ENCODE data around the gene SLC6A4. TPM values are rescaled to one million over a fixed set of nuclear protein-coding genes. Genes with fewer than 3 reads are reported as not detected.

The SLC6A4 gene
- 0.01 TPM in 1 of 3 replicates, not detected in the others for polyA plus RNA-seq
- not detected for polyA plus RNA-seq (2011; ENCODE audit: low read depth)
- 0.01 TPM in 1 of 2 replicates, not detected in the other for polyA plus RNA-seq (2011; cell fraction: cytosol; rRNA removed)
- polyA plus RNA-seq (2011; cell fraction: nucleus; rRNA removed) = not detected in 2 replicates
- polyA plus RNA-seq (2012; ENCODE audit: low replicate concordance) = 0.21 TPM in 1 of 2 replicates, not detected in the other
- polyA minus RNA-seq = 0.13 TPM in 1 of 3 replicates, not detected in the others
- polyA minus RNA-seq (2011; cell fraction: cytosol; rRNA and poly(A)+ RNA removed) = not detected
- not detected in 2 replicates for polyA minus RNA-seq (2011; cell fraction: nucleus; rRNA and poly(A)+ RNA removed)

DNA sequence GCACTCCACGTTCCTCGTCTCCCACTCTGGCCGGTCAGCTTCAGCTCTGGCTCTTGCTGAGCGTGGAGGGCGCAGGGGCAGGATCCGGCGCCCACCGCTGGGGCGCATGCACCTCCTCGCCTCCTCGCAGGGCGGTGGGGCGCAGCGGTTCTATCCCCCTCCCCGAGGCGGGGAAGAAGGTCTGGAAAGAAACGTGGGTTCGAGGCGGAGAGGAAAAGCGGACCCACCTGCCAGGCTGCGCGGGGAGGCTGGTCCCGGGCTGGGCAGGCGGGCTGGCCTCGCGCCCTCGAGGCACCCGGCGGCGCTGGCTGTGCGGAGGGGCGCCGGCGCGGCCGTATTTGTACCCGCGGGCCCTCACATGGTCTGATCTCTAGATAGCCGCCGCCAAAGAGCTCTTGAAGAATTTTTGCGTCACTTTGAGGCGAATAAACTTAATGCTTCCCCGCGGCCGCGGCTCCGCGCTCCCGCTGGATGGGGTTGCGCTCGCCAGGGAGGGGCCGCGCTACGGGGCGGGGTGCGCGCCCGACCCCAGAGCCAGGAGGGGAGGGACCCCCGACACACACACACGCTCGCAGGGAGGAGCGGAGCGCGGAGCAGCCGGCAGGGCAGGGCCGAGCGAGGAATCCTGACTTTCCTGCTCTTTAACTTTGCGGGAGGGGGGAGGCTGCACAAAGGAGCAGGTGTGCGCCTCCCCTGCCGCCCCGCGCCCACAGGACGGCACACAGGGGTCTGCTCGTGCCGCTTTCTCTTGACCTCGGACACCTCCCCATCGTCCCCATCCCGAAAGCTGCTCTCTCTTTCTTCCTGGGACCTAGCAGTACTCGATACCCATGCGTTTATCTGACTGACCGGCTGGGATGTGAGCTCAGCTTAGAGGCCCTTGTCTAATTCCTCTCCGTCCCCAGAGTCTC is at the start of gene SLC6A4:
Gene SLC6A4 (minus strand): TSS at position 312 of the 911 bp plus-strand sequence. CDS start 13,739 bp downstream, outside the sequence.
- Histone ChIP-seq H3K9me3 (ENCODE audit: control insufficient read depth, low read depth, low read length) (no peaks in the 10 kb centered on the region), H3K36me3 (ENCODE audit: control insufficient read depth in 2 of 2, extremely low read depth in 1 of 2, insufficient read depth in 2 of 2, low read length in 2 of 2) (no peaks in the 10 kb centered on the region), H3K27ac (ENCODE audit: control insufficient read depth, insufficient read depth, low read length) (no peak within 1 kb of the TSS), H3K79me2 (ENCODE audit: control insufficient read depth, insufficient read depth, low read length) (no peaks in the 10 kb centered on the region), H3K4me2 (ENCODE audit: control insufficient read depth, extremely low read depth, insufficient read depth, low read depth, low read length) (peak within 1 kb of the TSS; percentile 82), H4K20me1 (ENCODE audit: control insufficient read depth, extremely low read depth, insufficient read depth, low read length) (no peaks in the 10 kb centered on the region), H2AFZ (ENCODE audit: control insufficient read depth, low read length) (peak within 1 kb of the TSS; percentile 3), H3K4me3 (ENCODE audit: control insufficient read depth in 2 of 3, extremely low read depth in 1 of 3, insufficient read depth in 2 of 3, low read depth in 1 of 3, low read length in 3 of 3) (peak within 1 kb of the TSS; percentile 36 to 59 (median 51)), H3K9ac (ENCODE audit: control insufficient read depth, extremely low read depth, insufficient read depth, low read length) (no peak within 1 kb of the TSS), H3K27me3 (ENCODE audit: control insufficient read depth, extremely low read depth, insufficient read depth, low read length) (peaks cover 81% of the 10 kb centered on the region), H3K4me1 (ENCODE audit: control insufficient read depth, extremely low read depth, insufficient read depth, low read length) (peaks cover 8% of the 10 kb centered on the region), H3K9me1 (ENCODE audit: control insufficient read depth, extremely low read depth, insufficient read depth, low read length) (no peaks in the 10 kb centered on the region)
- FAIRE-seq (no peak), DNase-seq (ENCODE audit: low read depth, low spot score) (no peak)
- TF ChIP-seq EZH2 (IDR thresholded peaks at IDR 0.05; ENCODE audit: low read length) (peak; percentile 46), CTCF (optimal IDR thresholded peaks at IDR 0.05 in 1 of 3, IDR thresholded peaks at IDR 0.05 in 1 of 3, conservative IDR thresholded peaks at IDR 0.05 in 1 of 3; ENCODE audit: extremely low read depth in 1 of 3, insufficient read depth in 2 of 3, low read length in 3 of 3) (no peak)
- dilution Hi-C loops (cut with MboI; ENCODE audit: extremely low pct_ligation_motif_present, low sequenced_read_pairs) = no loop called here

DNA sequence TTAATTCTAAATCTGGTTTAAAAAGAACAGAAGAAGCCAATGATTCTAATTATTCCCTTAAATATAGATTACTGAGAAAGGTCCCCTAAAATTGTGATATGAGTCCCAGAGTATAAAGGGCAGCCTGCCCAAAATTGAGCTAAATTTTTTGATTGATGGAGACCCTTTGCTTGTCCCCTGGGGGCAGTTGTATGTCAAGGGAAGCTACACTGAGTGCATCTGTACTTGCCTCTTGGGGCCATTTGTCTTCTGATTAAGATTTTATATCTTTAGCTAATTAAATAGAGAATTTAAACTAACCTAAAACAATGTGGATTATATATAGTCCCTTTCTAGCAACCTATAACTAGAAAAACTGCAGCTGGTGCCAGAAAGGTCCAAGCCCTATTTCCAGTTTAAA is 43.7 kb upstream of the SLC6A4 start:
- DNase-seq (ENCODE audit: low read depth, low spot score) = no peak
- Histone ChIP-seq H3K9ac (ENCODE audit: control insufficient read depth, extremely low read depth, insufficient read depth, low read length) (no peak overlapping the region), H3K36me3 (ENCODE audit: control insufficient read depth in 2 of 2, extremely low read depth in 1 of 2, insufficient read depth in 2 of 2, low read length in 2 of 2) (no peaks in the 10 kb centered on the region), H3K4me2 (ENCODE audit: control insufficient read depth, extremely low read depth, insufficient read depth, low read depth, low read length) (no peak overlapping the region), H4K20me1 (ENCODE audit: control insufficient read depth, extremely low read depth, insufficient read depth, low read length) (no peaks in the 10 kb centered on the region), H3K9me3 (ENCODE audit: control insufficient read depth, low read depth, low read length) (no peaks in the 10 kb centered on the region), H2AFZ (ENCODE audit: control insufficient read depth, low read length) (no peak overlapping the region), H3K4me1 (ENCODE audit: control insufficient read depth, extremely low read depth, insufficient read depth, low read length) (no peaks in the 10 kb centered on the region), H3K27me3 (ENCODE audit: control insufficient read depth, extremely low read depth, insufficient read depth, low read length) (peaks cover 22% of the 10 kb centered on the region), H3K9me1 (ENCODE audit: control insufficient read depth, extremely low read depth, insufficient read depth, low read length) (no peaks in the 10 kb centered on the region), H3K79me2 (ENCODE audit: control insufficient read depth, insufficient read depth, low read length) (no peaks in the 10 kb centered on the region), H3K27ac (ENCODE audit: control insufficient read depth, insufficient read depth, low read length) (no peak overlapping the region), H3K4me3 (ENCODE audit: control insufficient read depth in 2 of 3, extremely low read depth in 1 of 3, insufficient read depth in 2 of 3, low read depth in 1 of 3, low read length in 3 of 3) (no peak overlapping the region)
- no peak for TF ChIP-seq EZH2 (IDR thresholded peaks at IDR 0.05; ENCODE audit: low read length)
- no peak for TF ChIP-seq CTCF (optimal IDR thresholded peaks at IDR 0.05 in 1 of 3, IDR thresholded peaks at IDR 0.05 in 1 of 3, conservative IDR thresholded peaks at IDR 0.05 in 1 of 3; ENCODE audit: extremely low read depth in 1 of 3, insufficient read depth in 2 of 3, low read length in 3 of 3)
- FAIRE-seq = no peak
- dilution Hi-C loops (cut with MboI; ENCODE audit: extremely low pct_ligation_motif_present, low sequenced_read_pairs) = no loop called here

All from keratinocyte (primary cell).